Activated CD8-positive, alpha-beta memory T cell treated with anti-CD3 and anti-CD28 coated beads for 36 hours (primary cell): ENCODE results near the gene TINAGL1. TPM values are rescaled to one million over a fixed set of nuclear protein-coding genes. Genes with fewer than 3 reads are reported as not detected.
"Not testable (repeated sequence)": the region's sequence is repeated elsewhere in the genome, so short reads cannot be mapped to it uniquely, and the experiment has no call there.

Experiments
- CTCF ChIA-PET: fragments of 350-600 bp; sonication (Branson Sonifier 250); formaldehyde crosslinking; loops from one replicate; lab custom pipeline; 2021; ENCODE audit warnings: antibody characterized with exemption; lab: Charles Lee
- POLR2A ChIA-PET: fragments of 350-600 bp; sonication (Branson Sonifier 250); formaldehyde crosslinking; loops from one replicate; lab custom pipeline; 2021; ENCODE audit warnings: antibody characterized with exemption; lab: Charles Lee
- total RNA-seq, 2 experiments: library from RNA; stranded (reverse); gene quantifications; one replicate each; pipeline ENCODE4 v1.2.3, GENCODE V29; 2021

Gene TINAGL1
- total RNA-seq, 2 experiments from 2014 or later: not detected

GRCh38 chr1:31580891-31581603, 4.7 kb downstream of the TINAGL1 start:
- POLR2A ChIA-PET: no interaction called here
- CTCF ChIA-PET: interaction anchor here (0.6 kb wide), 1 partner anchor 57 kb away, joined by 3 read pairs; no protein-coding TSS in a partner anchor

DNA sequence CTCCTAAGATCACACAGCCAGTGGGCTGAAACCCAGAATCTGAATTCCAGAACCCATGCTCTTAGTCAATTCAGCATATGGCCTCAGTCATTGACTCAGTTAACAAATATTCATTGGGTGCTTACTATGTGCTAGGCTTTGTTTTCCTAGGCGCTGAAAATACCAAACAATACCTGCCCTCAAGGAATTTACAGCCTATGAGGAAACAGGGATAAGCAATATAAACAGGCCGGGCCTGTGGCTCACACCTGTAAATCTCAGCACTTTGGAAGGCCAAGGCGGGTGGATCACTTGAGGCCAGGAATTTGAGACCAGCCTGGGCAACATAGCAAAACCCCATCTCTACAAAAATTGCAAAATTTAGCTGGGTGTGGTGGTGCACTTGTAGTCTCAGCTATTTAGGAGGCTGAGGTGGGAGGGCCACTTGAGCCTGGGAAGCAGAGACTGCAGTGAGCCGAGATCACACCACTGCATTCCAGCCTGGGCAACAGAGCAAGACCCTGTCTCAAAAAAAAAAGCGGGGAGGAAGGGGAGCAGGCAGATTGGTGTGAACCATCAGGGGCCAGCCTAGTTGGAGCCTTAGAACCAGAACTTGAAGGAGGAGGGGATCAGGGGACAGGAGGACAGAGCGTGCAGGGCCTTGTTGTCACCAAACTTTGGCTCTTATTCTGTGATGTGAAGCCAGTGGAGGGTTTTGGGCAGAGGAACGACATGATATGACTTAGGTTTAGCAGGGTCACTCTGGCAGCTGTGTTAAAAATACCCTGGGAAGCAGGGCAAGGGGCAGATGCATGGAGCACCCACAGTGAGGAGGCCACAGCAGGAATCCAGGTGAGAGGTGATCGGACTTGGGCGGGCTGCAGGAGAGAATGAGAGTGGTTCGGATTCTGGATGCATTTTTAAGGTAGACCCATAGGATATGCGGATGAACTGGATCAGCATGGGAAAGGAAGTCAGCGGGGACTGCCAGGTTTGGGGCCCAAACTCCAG, 5.8 kb downstream of the TINAGL1 start:
- ChIA-PET CTCF (no interaction called here), POLR2A (no interaction called here)

- ChIA-PET CTCF (no interaction called here), POLR2A (no interaction called here)
Observed at GRCh38 chr1:31583082-31583994, 7.0 kb downstream of the TINAGL1 start.

GRCh38 chr1:31583995-31584868, 7.9 kb downstream of the TINAGL1 start:
- ChIA-PET CTCF (no interaction called here), POLR2A (no interaction called here)

DNA sequence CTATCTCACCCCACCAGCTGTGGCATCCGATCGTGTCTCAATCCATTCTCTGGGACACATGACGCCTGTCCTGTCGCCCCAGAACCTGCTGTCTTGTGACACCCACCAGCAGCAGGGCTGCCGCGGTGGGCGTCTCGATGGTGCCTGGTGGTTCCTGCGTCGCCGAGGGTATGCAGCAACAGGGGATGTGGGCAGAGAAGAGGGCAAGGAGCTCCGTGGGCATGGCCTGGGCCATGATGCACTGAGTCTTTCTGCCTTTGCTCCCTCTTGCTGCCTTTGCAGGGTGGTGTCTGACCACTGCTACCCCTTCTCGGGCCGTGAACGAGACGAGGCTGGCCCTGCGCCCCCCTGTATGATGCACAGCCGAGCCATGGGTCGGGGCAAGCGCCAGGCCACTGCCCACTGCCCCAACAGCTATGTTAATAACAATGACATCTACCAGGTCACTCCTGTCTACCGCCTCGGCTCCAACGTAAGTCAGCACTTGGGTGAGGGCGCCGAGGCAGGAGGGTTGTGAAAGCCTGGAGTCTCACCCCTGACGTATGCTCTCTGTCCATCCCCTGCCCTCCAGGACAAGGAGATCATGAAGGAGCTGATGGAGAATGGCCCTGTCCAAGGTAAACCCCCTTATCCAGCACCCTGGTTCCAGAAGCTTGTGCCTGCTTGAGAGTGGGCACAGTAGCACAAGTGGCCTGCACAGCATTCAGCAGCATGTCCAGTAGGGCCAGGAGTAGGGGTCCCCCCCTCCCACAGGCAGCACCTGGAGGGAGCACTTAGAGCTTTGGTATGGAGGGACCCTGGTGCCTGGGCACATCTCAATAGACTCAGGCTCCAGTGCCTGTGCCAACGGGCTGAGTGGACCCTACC, 8.8 kb downstream of the TINAGL1 start:
- ChIA-PET CTCF (no interaction called here), POLR2A (no interaction called here)

DNA sequence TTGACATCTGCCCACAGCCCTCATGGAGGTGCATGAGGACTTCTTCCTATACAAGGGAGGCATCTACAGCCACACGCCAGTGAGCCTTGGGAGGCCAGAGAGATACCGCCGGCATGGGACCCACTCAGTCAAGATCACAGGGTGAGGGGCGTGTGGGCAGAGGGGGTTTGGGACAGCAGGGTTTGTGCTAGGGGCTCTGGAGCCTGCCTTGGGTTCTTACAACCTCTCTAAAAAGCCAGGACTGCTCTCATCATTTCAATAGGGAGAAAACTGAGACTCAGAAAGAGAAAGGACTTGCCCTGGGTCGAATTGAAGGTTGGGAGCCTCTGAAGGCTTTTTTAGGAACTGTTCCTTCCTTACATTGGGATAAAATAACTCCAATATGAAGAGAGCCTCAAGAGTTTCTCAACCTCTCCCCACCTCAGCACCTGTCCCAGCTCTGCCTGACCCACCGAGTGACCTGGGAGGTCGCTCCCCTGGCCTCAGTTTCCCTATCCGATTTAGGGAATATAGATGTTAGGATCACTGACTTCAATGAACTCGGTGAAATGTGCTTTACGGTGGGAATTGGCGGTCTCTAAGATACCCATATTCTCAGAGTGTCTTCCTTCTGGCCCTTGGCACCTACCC, 9.5 kb downstream of the TINAGL1 start:
- ChIA-PET POLR2A (no interaction called here), CTCF (no interaction called here)

- ChIA-PET CTCF (no interaction called here), POLR2A (no interaction called here)
Observed at GRCh38 chr1:31586376-31587327, 10.3 kb downstream of the TINAGL1 start.

DNA sequence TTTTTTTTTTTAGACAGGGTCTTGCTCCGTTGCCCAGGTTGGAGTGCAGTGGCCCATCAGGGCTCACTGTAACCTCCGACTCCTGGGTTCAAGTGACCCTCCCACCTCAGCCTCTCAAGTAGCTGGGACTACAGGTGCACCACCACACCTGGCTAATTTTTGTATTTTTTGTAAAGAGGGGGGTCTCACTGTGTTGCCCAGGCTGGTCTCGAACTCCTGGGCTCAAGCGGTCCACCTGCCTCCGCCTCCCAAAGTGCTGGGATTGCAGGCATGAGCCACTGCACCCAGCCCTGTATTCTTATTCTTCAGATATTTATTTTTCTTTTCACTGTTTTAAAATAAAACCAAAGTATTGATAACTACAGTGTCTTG, 11.0 kb downstream of the TINAGL1 start:
- POLR2A ChIA-PET: not testable (repeated sequence)
- CTCF ChIA-PET: interaction anchor here (1.3 kb wide), 1 partner anchor 22 kb away, joined by 3 read pairs; no protein-coding TSS in a partner anchor

DNA sequence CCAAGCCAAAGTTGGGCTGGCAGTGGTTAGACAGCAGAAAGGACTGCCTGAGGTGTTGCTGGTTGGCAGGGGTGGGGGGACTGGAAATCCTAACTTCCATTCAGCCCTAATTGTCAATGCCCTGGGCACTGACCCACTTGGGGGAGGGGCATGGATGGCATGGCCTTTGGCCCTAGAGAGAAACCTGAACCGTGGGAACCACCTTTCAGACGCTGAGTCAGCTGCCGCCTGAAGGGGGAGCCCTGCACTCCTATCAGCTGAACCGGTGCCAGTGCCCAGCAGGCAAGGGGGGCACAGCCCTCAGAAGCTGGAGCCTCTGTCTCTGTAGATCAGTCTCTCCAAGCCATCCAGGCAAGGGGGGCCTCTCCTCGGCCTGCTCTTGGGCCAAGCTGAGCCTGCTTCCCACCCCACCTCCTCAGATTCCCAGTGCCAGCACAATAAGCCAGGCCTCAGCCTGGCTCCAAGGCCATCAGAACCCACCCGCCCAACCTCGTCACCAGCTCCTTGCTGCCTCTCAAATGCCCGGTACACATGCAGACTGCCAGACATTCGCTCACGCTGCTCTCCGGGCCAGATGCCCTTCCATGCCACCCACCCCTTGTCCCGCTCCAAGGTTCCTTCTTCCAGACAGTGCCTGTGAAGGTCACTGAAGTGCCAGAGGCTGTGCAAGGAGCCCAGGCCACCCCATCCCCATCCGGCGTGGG, 11.6 kb downstream of the TINAGL1 start:
- POLR2A ChIA-PET: no interaction called here

GRCh38 chr1:31588751-31589515, 12.6 kb downstream of the TINAGL1 start:
- CTCF ChIA-PET: no interaction called here
- POLR2A ChIA-PET: no interaction called here

More for the DNA sequence above, 11.6 kb downstream of the TINAGL1 start:
- CTCF ChIA-PET: interaction anchor here (1.3 kb wide), 1 partner anchor 23 kb away, joined by 3 read pairs; no protein-coding TSS in a partner anchor

GRCh38 chr1:31591425-31592093, 15.2 kb downstream of the TINAGL1 start:
- ChIA-PET POLR2A (no interaction called here), CTCF (interaction anchor here (1.3 kb wide), 1 partner anchor 262 kb away, joined by 3 read pairs; no protein-coding TSS in a partner anchor)

DNA sequence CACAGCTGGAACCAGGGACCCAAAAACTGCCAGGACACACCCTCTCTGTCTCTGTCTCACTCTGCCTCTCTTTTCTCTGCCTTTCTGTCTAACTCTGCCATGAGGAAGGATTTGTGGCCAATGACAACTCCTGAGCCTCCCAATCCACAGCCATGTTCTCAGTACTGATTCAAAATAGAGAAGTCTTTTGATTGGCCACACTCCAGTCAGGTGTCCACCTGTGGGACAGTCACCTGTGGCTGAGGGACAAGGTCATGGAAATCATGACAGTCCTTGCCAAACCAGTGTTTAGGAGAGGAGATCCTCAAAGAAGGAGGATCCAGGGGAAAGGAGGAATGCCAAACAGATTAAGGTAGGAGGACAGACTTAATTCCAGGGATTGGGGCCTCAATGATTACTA, 15.8 kb downstream of the TINAGL1 start:
- POLR2A ChIA-PET: no interaction called here
- CTCF ChIA-PET: no interaction called here

DNA sequence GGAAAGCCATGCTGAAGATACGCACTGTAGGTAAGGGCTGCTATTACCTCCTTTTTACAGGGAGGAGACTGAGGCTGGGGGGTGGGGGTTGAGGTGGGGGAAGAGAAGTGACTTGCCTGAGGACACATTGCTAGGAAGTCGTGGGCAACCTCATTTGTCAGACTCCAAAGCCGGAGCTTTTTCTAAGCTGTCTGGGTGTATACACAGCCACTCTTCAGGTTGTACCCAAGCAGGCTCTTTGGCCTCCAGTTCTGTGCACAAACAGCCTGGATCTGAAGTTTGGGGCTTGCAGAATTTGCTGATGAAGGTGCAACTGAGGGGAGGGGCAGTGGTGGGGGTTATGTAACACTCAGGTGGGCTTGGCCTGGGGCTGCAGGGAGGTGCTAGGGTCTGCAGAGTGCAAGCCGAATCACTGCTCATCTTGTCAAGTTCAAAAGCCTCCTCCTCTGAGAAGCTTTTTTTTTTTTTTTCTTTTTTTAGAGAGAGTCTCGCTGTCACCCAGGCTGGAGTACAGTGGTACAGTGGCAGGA, 16.9 kb downstream of the TINAGL1 start:
- CTCF ChIA-PET: interaction anchor here (0.7 to 1.4 kb wide), 3 partner anchors 11 to 30 kb away, joined by 3 to 5 read pairs (median 3); no protein-coding TSS in a partner anchor

More for the DNA sequence above, 16.9 kb downstream of the TINAGL1 start:
- POLR2A ChIA-PET: no interaction called here
